A549 (cell line): ENCODE measurements around the gene G2E3.

Source experiments
- CHD2 ChIP-seq: fragments of 150-350 bp; IDR thresholded peaks from 2 replicates; pipeline ENCODE4 v1.6.1; 2014; ENCODE audit warnings: low read length; ENCODE audit not compliant: partially characterized antibody
- CTCF ChIP-seq: fragments of >200 bp; sonication (Bioruptor Twin); formaldehyde crosslinking; IDR thresholded peaks from 3 replicates; pipeline ENCODE4 v1.5.1; 2016
- EHMT2 ChIP-seq: fragments of 200-600 bp; sonication (generic); IDR thresholded peaks from 2 replicates; pipeline ENCODE4 v1.6.1; 2016; ENCODE audit warnings: antibody characterized with exemption, low read depth, mild to moderate bottlenecking, moderate library complexity
- EP300 ChIP-seq, 2 experiments: fragments of >200 bp; sonication (Bioruptor Twin); formaldehyde crosslinking; IDR thresholded peaks; 2 replicates in 1 of 2; 3 replicates in 1 of 2; pipeline ENCODE4 v1.6.1; 2016 to 2017
- HDAC2 ChIP-seq: fragments of 200-600 bp; sonication (generic); IDR thresholded peaks from 2 replicates; pipeline ENCODE4 v1.6.1; 2016
- KDM1A ChIP-seq: fragments of 200-600 bp; sonication (generic); IDR thresholded peaks from 2 replicates; pipeline ENCODE4 v1.6.1; 2016; ENCODE audit warnings: low read depth, mild to moderate bottlenecking
- MYC ChIP-seq: IDR thresholded peaks from 2 replicates; pipeline ENCODE4 v1.6.1; 2012; ENCODE audit warnings: mild to moderate bottlenecking, inconsistent platforms, low read length, improper control_type of control experiment, borderline replicate concordance
- POLR2A ChIP-seq: IDR thresholded peaks from 2 replicates; pipeline ENCODE4 v1.6.1; 2012; ENCODE audit warnings: mild to moderate bottlenecking, low read length
- REST ChIP-seq: fragments of 200-600 bp; sonication (generic); IDR thresholded peaks from 2 replicates; pipeline ENCODE4 v1.6.1; 2016; ENCODE audit warnings: antibody characterized with exemption, mild to moderate bottlenecking, moderate library complexity
- ZNF302 ChIP-seq: fragments of 250-450 bp; sonication (Bioruptor Pico); IDR thresholded peaks from 2 replicates; pipeline ENCODE4 v1.9.0; 2021; ENCODE audit warnings: inconsistent platforms, mild to moderate bottlenecking, moderate library complexity

GRCh38 chr14:30648471-30648870, 89.5 kb downstream of the G2E3 start:
- TF ChIP-seq CTCF (no peak), CHD2 (no peak), KDM1A (no peak), EP300 (IDR thresholded peaks at IDR 0.05) (no peak), REST (no peak), ZNF302 (CRISPR knock-in tag) (no peak), POLR2A (no peak), EHMT2 (no peak), MYC (no peak), HDAC2 (no peak)
